Measurements from ENCODE around the gene EIF4E1B.
"Not testable (repeated sequence)": the region's sequence is repeated elsewhere in the genome, so short reads cannot be mapped to it uniquely, and the experiment has no call there.

Gene EIF4E1B

DNA sequence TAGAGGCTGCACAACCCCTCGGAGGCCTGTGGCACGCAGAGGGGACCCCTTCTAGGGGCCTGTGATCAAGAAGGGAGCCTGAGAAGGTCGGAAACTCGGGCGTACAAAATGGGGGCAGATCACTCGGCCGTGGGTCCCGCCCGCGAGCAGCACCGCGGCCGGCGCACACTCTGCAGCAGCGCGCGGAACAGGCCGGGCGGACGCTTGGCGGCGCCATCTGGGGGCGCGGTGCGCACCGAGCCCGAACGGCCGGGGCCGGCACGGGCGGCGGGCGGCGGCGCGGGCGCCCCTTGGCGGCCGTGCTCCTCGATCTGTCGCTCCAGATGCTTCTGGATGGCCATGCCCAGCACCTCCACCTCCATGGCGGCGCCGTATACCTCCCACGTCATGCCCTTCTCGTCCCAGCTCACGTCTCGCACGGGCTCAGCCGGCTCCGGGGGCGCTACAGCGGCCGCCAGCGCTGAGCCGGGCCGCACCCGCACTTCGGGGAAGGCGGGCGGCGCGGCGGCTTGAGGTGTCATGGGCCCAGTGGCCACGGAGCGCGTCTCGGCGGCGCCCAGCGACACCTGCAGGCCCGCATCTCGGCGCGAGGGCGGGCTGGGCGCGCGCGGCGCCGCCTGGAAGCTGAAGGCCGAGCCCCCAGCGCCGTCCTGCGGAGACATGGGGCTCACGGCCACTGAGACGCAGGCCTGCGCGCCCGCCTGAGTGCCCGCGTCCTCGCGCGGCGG, 33.6 kb upstream of the EIF4E1B start:
- Mint-ChIP-seq H3K9me3 (no peaks in the 10 kb centered on the region), H3K4me3 (peak overlapping the region; percentile 62), H3K27me3 (peaks cover 11% of the 10 kb centered on the region), H3K4me1 (peaks cover 8% of the 10 kb centered on the region), H3K27ac (no peak overlapping the region), H3K36me3 (ENCODE audit: low read depth) (peaks cover 2% of the 10 kb centered on the region)
- peak; percentile 82 for ATAC-seq
- peak; percentile 73 for DNase-seq

DNA sequence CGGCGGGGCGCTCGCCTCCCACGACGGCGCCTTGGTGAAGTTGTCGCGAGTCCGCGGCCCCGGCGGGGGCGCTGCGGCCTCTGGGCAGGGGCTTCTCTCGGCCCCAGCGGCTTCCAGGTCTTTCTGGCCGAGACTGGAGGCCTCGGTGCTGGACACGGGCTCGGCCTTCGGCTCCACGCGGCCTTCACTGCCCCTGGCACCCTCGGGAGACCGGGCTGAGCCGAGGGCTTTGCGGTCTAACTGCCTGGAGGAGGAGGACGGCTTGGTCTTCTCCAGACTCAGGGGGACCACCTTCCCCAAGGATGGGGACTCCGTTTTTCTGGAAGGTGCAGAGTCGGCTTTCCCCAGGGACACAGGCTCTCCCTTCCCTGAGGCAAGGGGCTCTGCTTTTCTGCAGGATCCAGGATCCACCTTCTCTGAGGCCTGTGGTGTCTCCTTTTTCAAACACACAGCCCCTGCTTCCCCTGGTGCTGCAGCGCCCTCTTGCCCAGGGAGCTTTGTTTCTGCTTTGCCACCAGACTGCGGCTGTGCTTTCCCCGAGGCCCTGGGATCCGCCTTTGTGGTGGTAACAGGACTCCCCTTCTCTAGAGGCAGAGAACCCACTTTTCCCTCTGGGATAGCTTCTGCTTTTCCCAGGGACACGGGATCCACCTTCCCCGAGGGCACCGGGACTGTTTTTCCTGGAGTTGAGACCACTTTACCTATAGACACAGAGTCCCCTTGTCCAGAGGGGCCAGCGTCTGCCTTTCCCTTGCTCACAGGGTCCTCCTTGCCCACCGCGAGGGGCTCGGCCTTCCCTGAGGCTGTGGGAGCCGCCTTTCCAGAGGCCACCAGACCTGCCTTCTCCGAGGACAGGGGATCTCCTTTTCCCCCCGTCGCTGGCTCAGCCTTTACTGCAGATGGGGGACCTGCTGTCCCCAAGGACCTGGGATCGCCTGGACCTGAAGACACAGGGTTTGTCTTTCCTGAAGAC, 32.8 kb upstream of the EIF4E1B start:
- Mint-ChIP-seq H3K4me1 (peaks cover 8% of the 10 kb centered on the region), H3K4me3 (no peak overlapping the region), H3K27me3 (peaks cover 11% of the 10 kb centered on the region), H3K9me3 (no peaks in the 10 kb centered on the region), H3K27ac (no peak overlapping the region), H3K36me3 (ENCODE audit: low read depth) (peaks cover 2% of the 10 kb centered on the region)
- peak; percentile 24 for DNase-seq
- ATAC-seq: no peak

DNA sequence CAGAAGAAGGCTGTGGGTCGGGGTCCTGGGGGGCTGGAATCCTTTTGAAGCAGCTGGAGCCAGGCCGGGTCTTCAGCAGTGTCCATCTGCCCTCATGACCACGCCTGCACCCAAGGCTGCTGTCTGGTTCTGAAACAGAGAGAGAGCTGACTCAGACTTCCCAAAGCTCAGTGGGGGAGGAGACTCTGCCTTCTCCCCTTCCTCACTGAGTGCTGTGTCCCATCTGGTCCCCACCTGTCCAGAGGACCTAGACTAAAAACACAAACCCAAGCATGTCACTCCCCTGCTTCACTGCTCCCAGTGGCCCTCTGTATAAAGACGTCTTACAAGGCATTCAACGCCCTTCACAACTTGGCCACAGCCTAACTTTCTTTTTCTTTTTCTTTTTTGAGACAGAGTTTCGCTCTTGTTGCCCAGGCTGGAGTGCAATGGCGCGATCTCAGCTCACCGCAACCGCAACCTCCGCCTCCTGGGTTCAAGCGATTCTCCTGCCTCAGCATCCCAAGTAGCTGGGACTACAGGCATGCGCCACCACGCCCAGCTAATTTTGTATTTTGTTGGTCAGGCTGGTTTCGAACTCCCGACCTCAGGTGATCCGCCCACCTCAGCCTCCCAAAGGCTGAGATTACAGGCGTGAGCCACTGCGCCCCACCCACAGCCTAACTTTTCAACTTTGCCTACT, 30.6 kb upstream of the EIF4E1B start:
- H3K27ac Mint-ChIP-seq; H3K9me3 Mint-ChIP-seq; H3K4me3 Mint-ChIP-seq; H3K4me1 Mint-ChIP-seq; ATAC-seq; DNase-seq; H3K36me3 Mint-ChIP-seq (ENCODE audit: low read depth): not testable (repeated sequence)
- peaks cover 15% of the 10 kb centered on the region for H3K27me3 Mint-ChIP-seq

DNA sequence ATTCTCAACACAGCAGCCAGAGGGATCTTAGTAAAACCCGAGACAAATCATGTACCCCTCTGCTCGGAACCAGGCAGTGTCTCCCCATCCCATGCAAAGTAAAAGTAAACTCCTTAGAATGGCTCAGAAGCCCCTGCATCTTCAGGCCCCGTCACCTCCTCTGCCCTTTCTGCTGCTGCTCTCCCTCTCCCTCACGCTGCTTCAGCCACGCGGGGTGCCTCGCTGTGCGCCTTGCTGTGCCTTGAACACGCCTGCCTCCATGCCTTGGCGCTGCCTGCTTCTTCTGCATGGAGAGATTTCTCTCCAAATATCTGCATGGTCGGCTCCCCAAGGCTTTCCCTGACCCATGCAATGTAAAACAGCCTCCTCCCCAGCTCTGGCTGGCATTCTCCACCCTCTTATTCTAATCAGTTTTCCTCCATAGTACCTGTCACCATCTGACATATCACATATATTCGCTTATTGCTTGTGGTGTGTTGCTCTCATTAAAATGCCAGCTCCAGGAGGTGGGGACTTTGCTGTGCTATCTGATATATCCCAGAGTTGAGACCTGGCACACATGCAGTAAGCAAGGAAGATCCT, 28.5 kb upstream of the EIF4E1B start:
- no peak overlapping the region for H3K27ac Mint-ChIP-seq
- H3K4me3 Mint-ChIP-seq: no peak overlapping the region
- DNase-seq (no peak), ATAC-seq (no peak)
- H3K27me3 Mint-ChIP-seq: peaks cover 9% of the 10 kb centered on the region
- H3K4me1 Mint-ChIP-seq: peaks cover 4% of the 10 kb centered on the region
- no peaks in the 10 kb centered on the region for H3K9me3 Mint-ChIP-seq
- H3K36me3 Mint-ChIP-seq (ENCODE audit: low read depth): peaks cover 2% of the 10 kb centered on the region

DNA sequence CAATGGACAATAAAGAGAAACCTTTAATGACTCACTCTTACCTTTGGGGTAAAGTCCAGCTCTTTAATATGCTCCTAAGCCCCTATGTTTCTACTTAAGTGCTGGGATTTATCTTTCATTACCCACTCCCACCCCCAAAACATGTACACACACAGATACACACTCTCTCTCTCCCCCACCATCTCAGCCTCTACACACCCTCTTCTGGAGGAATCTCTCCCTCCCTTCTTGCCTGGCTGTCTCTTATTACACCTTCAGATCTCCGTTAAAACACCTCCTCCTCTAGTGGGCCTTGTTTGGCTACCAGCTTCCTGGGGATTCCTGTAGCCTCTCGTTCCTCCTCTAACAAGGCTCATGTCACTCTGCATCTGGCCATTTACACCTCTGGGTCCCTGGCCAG, 27.4 kb upstream of the EIF4E1B start:
- Mint-ChIP-seq H3K27ac (no peak overlapping the region), H3K27me3 (peaks cover 11% of the 10 kb centered on the region), H3K4me3 (no peak overlapping the region), H3K4me1 (peaks cover 2% of the 10 kb centered on the region), H3K9me3 (no peaks in the 10 kb centered on the region), H3K36me3 (ENCODE audit: low read depth) (peaks cover 2% of the 10 kb centered on the region)
- DNase-seq (no peak), ATAC-seq (no peak)

DNA sequence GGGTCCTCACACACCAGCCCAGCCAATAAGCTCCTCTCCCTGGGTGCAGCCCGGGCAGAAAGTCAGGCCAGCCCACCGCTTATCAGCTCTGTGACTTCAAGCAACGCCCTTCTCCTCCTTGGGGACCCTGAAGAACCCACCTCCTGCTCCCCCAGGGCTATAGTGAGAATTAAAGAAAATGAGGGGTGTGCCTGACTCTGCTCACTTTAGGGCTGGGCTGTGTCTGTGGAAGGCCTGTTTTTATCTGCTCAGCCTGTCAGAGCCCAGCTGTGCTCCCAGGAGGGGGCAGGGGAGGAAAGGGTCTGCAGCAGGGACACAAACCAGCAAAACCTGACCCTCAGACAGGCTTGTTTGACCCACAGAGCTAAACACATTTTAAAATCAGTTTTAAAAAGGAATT, 24.4 kb upstream of the EIF4E1B start:
- peaks cover 11% of the 10 kb centered on the region for H3K4me1 Mint-ChIP-seq
- no peaks in the 10 kb centered on the region for H3K9me3 Mint-ChIP-seq
- no peaks in the 10 kb centered on the region for H3K36me3 Mint-ChIP-seq (ENCODE audit: low read depth)
- peaks cover 20% of the 10 kb centered on the region for H3K27me3 Mint-ChIP-seq
- H3K4me3 Mint-ChIP-seq: no peak overlapping the region
- no peak for DNase-seq
- no peak for ATAC-seq
- H3K27ac Mint-ChIP-seq: no peak overlapping the region

DNA sequence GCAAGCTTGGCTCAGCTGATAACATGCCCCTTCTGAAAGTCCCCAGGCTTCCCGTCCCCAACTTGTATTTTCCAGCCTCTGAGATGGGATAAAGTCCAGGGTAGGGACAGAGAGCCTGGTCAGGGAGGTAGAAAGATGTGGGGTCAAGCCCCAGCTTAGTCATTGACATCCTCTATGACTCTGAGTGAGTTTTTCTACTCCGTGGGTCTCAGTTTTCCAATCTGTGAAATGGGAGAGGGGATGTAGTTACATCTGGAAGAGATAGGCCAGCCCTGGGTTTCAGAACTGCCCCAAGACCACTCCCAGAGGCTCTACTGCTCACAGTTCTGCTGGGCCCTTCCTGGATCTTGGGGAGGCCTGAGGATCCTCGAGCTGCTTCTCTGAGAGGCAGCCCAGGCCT, 23.6 kb upstream of the EIF4E1B start:
- peaks cover 14% of the 10 kb centered on the region for H3K4me1 Mint-ChIP-seq
- no peak for ATAC-seq
- no peak for DNase-seq
- H3K27ac Mint-ChIP-seq: no peak overlapping the region
- no peaks in the 10 kb centered on the region for H3K9me3 Mint-ChIP-seq
- H3K36me3 Mint-ChIP-seq (ENCODE audit: low read depth): no peaks in the 10 kb centered on the region
- H3K4me3 Mint-ChIP-seq: no peak overlapping the region
- peaks cover 26% of the 10 kb centered on the region for H3K27me3 Mint-ChIP-seq

DNA sequence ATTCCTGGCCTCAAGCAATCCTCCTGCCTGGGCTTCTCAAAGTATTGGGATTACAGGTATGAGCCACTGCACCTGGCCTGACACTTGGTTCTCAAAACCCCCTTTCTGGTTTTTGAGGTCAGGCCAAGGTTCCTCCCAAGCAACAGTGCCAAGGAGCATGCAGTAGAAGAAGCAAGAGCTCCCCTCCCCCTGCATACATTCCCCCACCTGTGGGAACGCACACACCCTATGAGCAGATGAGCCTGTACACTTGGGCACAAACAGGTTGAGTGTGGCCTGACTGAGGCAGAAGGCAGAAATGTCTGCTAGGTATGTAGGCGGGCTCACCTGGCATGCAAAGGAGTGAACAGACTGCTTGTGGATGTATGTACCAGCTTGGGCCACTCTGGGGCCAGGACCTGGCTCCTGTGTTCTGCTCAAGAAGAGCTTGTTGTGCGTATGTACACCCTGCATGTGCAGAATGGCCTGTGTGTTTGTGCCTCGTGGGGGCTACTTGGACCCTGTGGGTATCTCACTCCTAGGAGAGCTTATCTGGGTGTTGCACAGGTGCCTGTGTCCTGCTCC, 22.3 kb upstream of the EIF4E1B start:
- no peak for DNase-seq
- Mint-ChIP-seq H3K9me3 (no peaks in the 10 kb centered on the region), H3K4me3 (peak overlapping the region; percentile 85), H3K36me3 (ENCODE audit: low read depth) (no peaks in the 10 kb centered on the region), H3K27ac (no peak overlapping the region), H3K4me1 (peaks cover 14% of the 10 kb centered on the region), H3K27me3 (peaks cover 37% of the 10 kb centered on the region)
- no peak for ATAC-seq

DNA sequence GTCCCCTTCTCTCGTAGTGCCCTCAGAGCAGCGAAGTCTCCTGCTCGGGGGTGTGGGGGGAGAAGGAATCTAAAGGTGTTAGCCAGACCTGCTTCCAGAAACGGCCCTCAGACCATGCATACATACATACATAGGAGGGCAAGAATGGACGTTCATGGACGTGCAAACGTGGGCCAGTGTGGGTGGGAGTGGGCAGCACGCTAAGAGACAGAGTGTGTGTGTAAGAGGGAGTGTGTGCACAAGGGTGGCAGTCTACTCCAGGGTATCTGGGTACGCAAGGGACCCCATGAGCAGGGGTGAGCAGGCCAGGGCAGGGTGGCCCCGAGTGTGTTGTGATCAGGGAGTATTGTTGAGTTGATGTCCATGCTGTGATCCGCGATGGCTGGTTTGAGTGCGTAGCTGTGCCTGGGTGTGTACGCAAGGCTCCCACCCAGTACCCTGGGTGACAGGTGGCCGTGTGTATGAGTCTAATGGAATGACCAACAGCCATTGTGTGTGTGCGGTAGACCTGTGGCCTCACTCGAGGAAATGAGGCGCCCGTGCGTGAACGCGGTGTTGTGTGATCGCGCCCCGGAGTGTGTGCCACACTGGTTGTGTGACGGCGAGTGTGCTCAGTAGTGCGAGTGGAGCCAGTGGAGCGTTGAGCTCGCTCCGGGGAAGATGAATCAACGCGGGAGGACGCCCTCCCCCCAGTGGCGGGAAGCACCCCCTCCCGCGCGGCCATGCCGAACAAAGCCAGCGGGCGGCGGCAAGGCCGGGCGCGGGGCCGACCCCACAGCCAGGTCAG, 21.3 kb upstream of the EIF4E1B start:
- Mint-ChIP-seq H3K36me3 (ENCODE audit: low read depth) (no peaks in the 10 kb centered on the region), H3K27ac (peak overlapping the region; percentile 85), H3K27me3 (peaks cover 41% of the 10 kb centered on the region), H3K4me3 (peak overlapping the region; percentile 85), H3K4me1 (peaks cover 14% of the 10 kb centered on the region), H3K9me3 (no peaks in the 10 kb centered on the region)
- ATAC-seq: peak; percentile 3
- DNase-seq: peak; percentile 31

DNA sequence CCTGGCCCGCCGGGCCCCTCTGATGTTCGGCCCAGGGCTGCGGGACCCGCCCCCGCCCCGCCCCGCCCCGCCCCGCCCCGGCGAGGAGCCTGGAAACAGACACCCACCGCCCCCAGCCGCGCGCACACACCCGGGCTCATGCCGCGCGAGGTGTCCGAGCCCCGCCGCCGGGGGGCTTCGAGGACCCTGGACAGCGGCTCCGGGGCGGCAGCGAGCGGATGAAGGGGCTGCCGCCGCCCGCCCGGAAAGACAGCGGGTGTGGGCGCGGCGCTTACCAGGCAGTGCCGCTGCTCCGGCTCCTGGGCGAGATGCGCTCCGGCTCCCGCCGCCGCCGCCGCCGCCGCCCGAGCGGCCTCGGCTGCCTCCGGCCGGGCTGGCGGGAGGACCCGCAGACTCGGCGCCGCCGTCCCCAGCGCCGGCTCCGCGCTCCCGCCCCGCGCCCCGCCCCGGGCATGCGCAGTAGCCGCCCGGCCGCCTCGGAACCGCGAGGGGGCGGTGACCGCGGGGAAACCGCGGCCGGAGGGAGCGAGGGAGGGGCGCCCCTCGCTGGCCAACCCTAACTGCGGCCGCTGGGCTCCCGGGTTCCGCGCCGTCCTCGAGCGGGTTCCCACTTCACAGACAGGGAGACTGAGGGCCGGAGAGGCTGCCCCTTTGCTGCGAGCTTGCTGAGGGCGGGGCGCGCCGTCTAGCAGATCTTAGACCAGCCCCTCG, 20.6 kb upstream of the EIF4E1B start, which contains the start of gene GPRIN1:
Gene GPRIN1, minus strand, starts transcription at position 433 of the 711 bp plus-strand sequence. CDS start 10,322 bp downstream, outside the sequence.
- Mint-ChIP-seq H3K36me3 (ENCODE audit: low read depth) (no peaks in the 10 kb centered on the region), H3K9me3 (no peaks in the 10 kb centered on the region), H3K4me3 (peak within 1 kb of the TSS; percentile 85), H3K27ac (peak within 1 kb of the TSS; percentile 85), H3K27me3 (peaks cover 42% of the 10 kb centered on the region), H3K4me1 (peaks cover 14% of the 10 kb centered on the region)
- DNase-seq (peak; percentile 72), ATAC-seq (peak; percentile 65)

DNA sequence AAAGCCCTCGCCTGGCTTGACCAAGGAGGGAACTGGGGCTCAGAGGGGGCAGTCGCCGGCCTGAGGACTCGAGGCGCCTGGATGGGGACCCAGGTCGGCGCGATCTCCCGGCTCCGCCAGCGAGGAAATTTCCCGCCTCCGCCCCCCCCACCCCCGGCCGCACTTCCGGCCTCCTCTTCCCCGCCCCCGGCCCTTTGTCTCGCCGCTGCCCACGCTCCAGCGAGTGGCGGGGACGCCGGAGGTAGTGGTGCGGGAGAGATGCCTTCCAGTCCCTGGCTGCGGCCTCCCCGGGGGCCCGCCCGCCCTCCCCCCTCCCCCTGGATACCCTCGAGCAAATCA, 20.1 kb upstream of the EIF4E1B start:
- Mint-ChIP-seq H3K4me3 (peak overlapping the region; percentile 63), H3K4me1 (peaks cover 14% of the 10 kb centered on the region), H3K36me3 (ENCODE audit: low read depth) (no peaks in the 10 kb centered on the region), H3K9me3 (no peaks in the 10 kb centered on the region), H3K27me3 (peaks cover 44% of the 10 kb centered on the region), H3K27ac (no peak overlapping the region)
- DNase-seq (no peak), ATAC-seq (no peak)

DNA sequence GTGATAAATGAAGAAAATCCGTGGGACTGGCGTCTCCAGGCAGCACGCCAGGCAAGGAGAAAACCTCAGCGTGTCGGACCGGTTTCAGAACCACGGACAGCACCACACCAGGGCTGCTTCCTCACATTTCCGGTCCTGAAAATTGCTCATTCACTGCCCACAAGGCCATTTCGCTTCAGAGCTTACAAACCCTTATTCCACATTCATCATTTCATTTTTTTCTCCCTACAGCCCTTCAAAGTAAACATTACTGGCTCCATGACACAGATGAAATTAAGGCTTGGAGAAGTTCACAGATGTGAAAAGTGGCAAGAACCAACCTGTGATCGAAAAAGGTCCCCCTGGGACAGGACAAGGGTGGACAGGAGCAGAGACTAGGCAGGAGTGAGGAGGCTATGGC, 19.0 kb upstream of the EIF4E1B start:
- Mint-ChIP-seq H3K9me3 (no peaks in the 10 kb centered on the region), H3K27me3 (peaks cover 55% of the 10 kb centered on the region), H3K36me3 (ENCODE audit: low read depth) (no peaks in the 10 kb centered on the region), H3K27ac (no peak overlapping the region), H3K4me3 (no peak overlapping the region), H3K4me1 (peaks cover 14% of the 10 kb centered on the region)
- DNase-seq: peak; percentile 65
- ATAC-seq: no peak

DNA sequence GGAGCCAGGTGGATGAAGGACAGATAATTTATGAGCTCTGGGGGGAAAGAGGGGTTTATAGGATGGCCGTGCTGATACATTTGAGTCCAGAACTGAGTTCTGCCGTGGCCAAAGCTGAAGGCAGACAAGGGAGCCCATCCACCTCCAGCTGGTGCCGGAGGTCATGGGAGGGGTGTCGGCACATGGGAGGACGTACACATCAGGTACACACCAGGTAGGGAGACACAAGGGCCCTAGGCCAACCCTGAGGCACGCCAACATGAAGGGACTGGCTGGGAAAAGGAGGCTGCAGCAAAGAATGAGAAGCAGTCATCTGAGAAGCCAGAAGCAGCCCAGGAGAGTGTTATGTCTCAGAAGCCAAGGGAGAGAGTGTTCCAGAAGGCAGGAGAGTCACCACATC, 18.5 kb upstream of the EIF4E1B start:
- no peaks in the 10 kb centered on the region for H3K36me3 Mint-ChIP-seq (ENCODE audit: low read depth)
- DNase-seq (no peak), ATAC-seq (no peak)
- H3K27ac Mint-ChIP-seq: no peak overlapping the region
- H3K9me3 Mint-ChIP-seq: no peaks in the 10 kb centered on the region
- peaks cover 14% of the 10 kb centered on the region for H3K4me1 Mint-ChIP-seq
- peaks cover 60% of the 10 kb centered on the region for H3K27me3 Mint-ChIP-seq
- H3K4me3 Mint-ChIP-seq: no peak overlapping the region

All from activated naive CD8-positive, alpha-beta T cell treated with anti-CD3 and anti-CD28 coated beads, Interleukin-2, amount 50 U/mL, for 24 hours (primary cell).